Panc1 (cell line): ENCODE results near the gene AARS1. TPM values are rescaled to one million over a fixed set of nuclear protein-coding genes. Genes with fewer than 3 reads are reported as not detected.
"Not testable (repeated sequence)": the region's sequence is repeated elsewhere in the genome, so short reads cannot be mapped to it uniquely, and the experiment has no call there.

Experiments used
- ATAC-seq: fragments of 200-7000 bp; cut with Tn5 transposase; 2 replicates; pipeline ENCODE4 v1.9.1; 2020; ENCODE audit warnings: mild to moderate bottlenecking, moderate library complexity
- BruUV-seq: library from RNA; stranded (reverse); fragments of 400-500 nt; replicated peaks from 2 replicates; lab custom pipeline; 2021; lab: Mats Ljungman, UMichigan
- CTCF ChIA-PET: fragments of 300-600 bp; sonication (Branson Sonifier 250); formaldehyde crosslinking; loops from one replicate; lab custom pipeline; 2022; ENCODE audit warnings: antibody characterized with exemption; lab: Charles Lee
- POLR2A ChIA-PET: fragments of 300-600 bp; sonication (Branson Sonifier 250); formaldehyde crosslinking; loops from one replicate; lab custom pipeline; 2022; ENCODE audit warnings: antibody characterized with exemption; lab: Charles Lee
- DNase-seq: peaks from one replicate; pipeline ENCODE4 v3.0.0-alpha.2; 2010; ENCODE audit warnings: low read depth, low spot score
- H3K27ac ChIP-seq: 2 replicates; pipeline ENCODE4 v1.5.1; 2011; ENCODE audit warnings: mild to moderate bottlenecking, low read length, inconsistent platforms
- H3K27me3 ChIP-seq: fragments of 200-500 bp; sonication (Bioruptor generic); 2 replicates; pipeline ENCODE4 v1.6.0; 2014; ENCODE audit warnings: low read length, inconsistent platforms; ENCODE audit not compliant: control insufficient read depth, insufficient read depth
- H3K36me3 ChIP-seq: fragments of 200-500 bp; sonication (Bioruptor generic); 2 replicates; pipeline ENCODE4 v1.5.1; 2014; ENCODE audit warnings: inconsistent platforms, mild to moderate bottlenecking, low read length, moderate library complexity; ENCODE audit not compliant: control insufficient read depth, insufficient read depth
- H3K4me1 ChIP-seq: 2 replicates; pipeline ENCODE4 v1.5.1; 2011; ENCODE audit warnings: inconsistent platforms, mild to moderate bottlenecking, low read length, moderate library complexity; ENCODE audit not compliant: control insufficient read depth, insufficient read depth
- H3K4me3 ChIP-seq, 2 experiments: 2 replicates each; pipeline ENCODE4 v1.5.1; 2011 to 2012; ENCODE audit warnings: low read depth in 2 of 2, low read length in 2 of 2, mild to moderate bottlenecking in 2 of 2, inconsistent platforms in 1 of 2, moderate library complexity in 1 of 2
- H3K9me3 ChIP-seq: fragments of 200-500 bp; sonication (Bioruptor generic); 2 replicates; pipeline ENCODE4 v1.5.1; 2014; ENCODE audit warnings: low read depth, mild to moderate bottlenecking, inconsistent platforms, low read length, moderate library complexity; ENCODE audit not compliant: control insufficient read depth, insufficient read depth
- POLR2AphosphoS5 ChIP-seq: IDR thresholded peaks from 2 replicates; pipeline ENCODE4 v1.6.1; 2012; ENCODE audit warnings: mild to moderate bottlenecking, low read depth, low read length, moderate library complexity
- SIN3A ChIP-seq: IDR thresholded peaks from 2 replicates; pipeline ENCODE4 v1.6.1; 2012; ENCODE audit warnings: low read depth, mild to moderate bottlenecking, low read length, moderate library complexity, borderline replicate concordance; ENCODE audit not compliant: insufficient read depth
- TCF7L2 ChIP-seq: IDR thresholded peaks from 2 replicates; pipeline ENCODE4 v1.6.1; 2011; ENCODE audit warnings: mild to moderate bottlenecking, low read depth, low read length, inconsistent platforms
- in situ Hi-C: cut with HindIII; loops from 2 replicates; pipeline ENCODE4 v1.10.0; 2016; ENCODE audit warnings: low sequenced_read_pairs, low pct_unique_long_range_greater_than_20kb
- intact Hi-C: fragments of 100-400 bp; cut with micrococcal nuclease; formaldehyde crosslinking; loops from one replicate; pipeline ENCODE4 v1.10.0; 2022; ENCODE audit not compliant: unreplicated experiment
- total RNA-seq: library from RNA; stranded (reverse); gene quantifications from one replicate; pipeline ENCODE4 v1.2.1, GENCODE V29; 2021; ENCODE audit not compliant: unreplicated experiment
- TF ChIP-seq, protein P1 (sequence below): fragments of 450-650 bp; IDR thresholded peaks from 2 replicates; pipeline ENCODE4 v1.5.1; 2017; ENCODE audit warnings: mild to moderate bottlenecking
- TF ChIP-seq, protein P2 (sequence below), 2 experiments: IDR thresholded peaks; 2 replicates each; pipeline ENCODE4 v1.6.1; 2011 to 2012; ENCODE audit warnings: low read depth in 2 of 2, control low read depth in 1 of 2, low read length in 1 of 2, mild to moderate bottlenecking in 1 of 2, moderate library complexity in 1 of 2; ENCODE audit not compliant: insufficient read depth in 1 of 2

AARS1 gene
- total RNA-seq, 1 experiment from 2014 or later = 115 TPM

DNA sequence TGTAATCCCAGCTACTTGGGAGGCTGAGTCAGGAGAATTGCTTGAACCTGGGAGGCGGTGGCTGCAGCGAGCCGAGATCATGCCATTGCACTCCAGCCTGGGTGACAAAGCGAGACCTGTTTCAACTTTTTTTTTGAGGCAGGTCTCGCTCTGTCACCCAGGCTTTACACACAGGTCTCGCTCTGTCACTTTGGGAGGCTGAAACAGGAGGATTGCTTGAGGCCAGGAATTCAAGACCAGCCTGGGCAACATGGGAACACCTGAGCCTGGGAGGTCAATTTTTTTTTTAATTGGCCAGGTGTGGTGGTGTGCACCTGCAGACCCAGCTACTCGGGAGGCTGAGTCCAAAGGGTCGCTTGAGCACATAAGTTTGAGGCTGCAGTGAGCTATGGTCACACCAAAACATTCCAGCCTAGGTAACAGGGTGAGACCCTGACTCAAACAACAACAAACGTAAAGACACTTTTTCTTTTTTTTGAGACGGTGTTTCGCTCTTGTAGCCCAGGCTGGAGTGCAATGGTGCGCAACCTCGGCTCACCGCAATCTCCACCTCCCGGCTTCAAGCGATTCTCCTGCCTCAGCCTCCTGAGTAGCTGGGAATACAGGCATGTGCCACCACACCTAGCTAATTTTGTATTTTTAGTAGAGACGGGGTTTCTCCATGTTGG, 1.9 kb downstream of the AARS1 start:
- H3K27me3 ChIP-seq, H3K36me3 ChIP-seq, ATAC-seq, DNase-seq, BruUV-seq, H3K9me3 ChIP-seq, intact Hi-C loops, in situ Hi-C loops, H3K27ac ChIP-seq, CTCF ChIA-PET, H3K4me1 ChIP-seq: not testable (repeated sequence)
- H3K4me3 ChIP-seq = peak overlapping the region; percentile 79 to 94
- POLR2A ChIA-PET = interaction anchor here (0.6 kb wide), 1 partner anchor 23 kb away, joined by 3 read pairs; no protein-coding TSS in a partner anchor

DNA sequence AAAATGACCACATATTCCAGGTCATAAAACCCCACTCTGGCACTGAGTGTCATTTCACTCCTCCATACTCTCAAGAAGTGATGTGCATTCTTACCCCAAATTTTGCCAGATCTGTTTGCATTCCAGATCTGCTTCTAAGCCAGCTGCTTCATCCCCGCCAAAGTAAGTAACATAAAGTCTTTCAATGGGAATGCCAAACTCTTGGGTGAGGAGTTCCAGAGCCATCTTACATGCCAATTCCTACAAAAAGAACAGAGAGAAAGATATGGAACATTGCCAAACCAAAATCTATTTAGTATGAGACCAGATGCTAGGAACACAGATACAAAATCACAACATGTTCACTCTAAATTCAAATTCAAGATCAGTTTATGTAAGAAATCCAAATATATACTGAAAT, 12.9 kb downstream of the AARS1 start:
- in situ Hi-C loops = no loop called here
- POLR2A ChIA-PET = no interaction called here
- H3K27ac ChIP-seq = no peak overlapping the region
- CTCF ChIA-PET = no interaction called here
- BruUV-seq = no TSS peak
- H3K4me1 ChIP-seq = no peaks in the 10 kb centered on the region
- H3K9me3 ChIP-seq = no peaks in the 10 kb centered on the region
- H3K27me3 ChIP-seq = no peaks in the 10 kb centered on the region
- ATAC-seq (no peak), DNase-seq (no peak)
- peaks cover 11% of the 10 kb centered on the region for H3K36me3 ChIP-seq
- intact Hi-C loops = no loop called here
- TF ChIP-seq, protein P1, sequence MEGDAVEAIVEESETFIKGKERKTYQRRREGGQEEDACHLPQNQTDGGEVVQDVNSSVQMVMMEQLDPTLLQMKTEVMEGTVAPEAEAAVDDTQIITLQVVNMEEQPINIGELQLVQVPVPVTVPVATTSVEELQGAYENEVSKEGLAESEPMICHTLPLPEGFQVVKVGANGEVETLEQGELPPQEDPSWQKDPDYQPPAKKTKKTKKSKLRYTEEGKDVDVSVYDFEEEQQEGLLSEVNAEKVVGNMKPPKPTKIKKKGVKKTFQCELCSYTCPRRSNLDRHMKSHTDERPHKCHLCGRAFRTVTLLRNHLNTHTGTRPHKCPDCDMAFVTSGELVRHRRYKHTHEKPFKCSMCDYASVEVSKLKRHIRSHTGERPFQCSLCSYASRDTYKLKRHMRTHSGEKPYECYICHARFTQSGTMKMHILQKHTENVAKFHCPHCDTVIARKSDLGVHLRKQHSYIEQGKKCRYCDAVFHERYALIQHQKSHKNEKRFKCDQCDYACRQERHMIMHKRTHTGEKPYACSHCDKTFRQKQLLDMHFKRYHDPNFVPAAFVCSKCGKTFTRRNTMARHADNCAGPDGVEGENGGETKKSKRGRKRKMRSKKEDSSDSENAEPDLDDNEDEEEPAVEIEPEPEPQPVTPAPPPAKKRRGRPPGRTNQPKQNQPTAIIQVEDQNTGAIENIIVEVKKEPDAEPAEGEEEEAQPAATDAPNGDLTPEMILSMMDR = no peak
- TF ChIP-seq POLR2AphosphoS5 = no peak
- no peak for TF ChIP-seq SIN3A
- TF ChIP-seq TCF7L2 = no peak
- TF ChIP-seq, protein P2, sequence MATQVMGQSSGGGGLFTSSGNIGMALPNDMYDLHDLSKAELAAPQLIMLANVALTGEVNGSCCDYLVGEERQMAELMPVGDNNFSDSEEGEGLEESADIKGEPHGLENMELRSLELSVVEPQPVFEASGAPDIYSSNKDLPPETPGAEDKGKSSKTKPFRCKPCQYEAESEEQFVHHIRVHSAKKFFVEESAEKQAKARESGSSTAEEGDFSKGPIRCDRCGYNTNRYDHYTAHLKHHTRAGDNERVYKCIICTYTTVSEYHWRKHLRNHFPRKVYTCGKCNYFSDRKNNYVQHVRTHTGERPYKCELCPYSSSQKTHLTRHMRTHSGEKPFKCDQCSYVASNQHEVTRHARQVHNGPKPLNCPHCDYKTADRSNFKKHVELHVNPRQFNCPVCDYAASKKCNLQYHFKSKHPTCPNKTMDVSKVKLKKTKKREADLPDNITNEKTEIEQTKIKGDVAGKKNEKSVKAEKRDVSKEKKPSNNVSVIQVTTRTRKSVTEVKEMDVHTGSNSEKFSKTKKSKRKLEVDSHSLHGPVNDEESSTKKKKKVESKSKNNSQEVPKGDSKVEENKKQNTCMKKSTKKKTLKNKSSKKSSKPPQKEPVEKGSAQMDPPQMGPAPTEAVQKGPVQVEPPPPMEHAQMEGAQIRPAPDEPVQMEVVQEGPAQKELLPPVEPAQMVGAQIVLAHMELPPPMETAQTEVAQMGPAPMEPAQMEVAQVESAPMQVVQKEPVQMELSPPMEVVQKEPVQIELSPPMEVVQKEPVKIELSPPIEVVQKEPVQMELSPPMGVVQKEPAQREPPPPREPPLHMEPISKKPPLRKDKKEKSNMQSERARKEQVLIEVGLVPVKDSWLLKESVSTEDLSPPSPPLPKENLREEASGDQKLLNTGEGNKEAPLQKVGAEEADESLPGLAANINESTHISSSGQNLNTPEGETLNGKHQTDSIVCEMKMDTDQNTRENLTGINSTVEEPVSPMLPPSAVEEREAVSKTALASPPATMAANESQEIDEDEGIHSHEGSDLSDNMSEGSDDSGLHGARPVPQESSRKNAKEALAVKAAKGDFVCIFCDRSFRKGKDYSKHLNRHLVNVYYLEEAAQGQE (IDR thresholded peaks at IDR 0.05; ENCODE audit: insufficient read depth in 1 of 2, low read depth in 2 of 2, low read length in 1 of 2) = no peak
- no peak overlapping the region for H3K4me3 ChIP-seq

DNA sequence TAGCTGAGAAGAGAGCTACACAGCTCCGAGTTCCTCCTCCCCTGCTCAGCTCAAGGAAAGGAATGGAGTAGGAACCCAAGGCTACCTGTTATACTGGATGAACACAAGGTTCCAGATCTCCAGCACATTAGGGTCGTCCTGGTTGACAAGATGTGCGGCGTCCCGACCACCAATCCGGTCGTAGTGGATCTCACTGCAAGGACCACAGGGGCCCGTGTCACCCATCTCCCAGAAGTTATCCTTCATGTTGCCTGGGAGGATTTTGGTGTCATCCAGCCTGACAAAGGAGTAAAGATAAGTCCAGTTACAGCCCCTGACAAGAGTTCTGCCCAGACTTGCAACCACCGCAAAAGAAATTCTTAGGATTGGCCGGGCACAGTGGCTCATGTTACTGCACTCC, 17.6 kb downstream of the AARS1 start:
- Histone ChIP-seq H3K27me3 (no peaks in the 10 kb centered on the region), H3K4me3 (no peak overlapping the region), H3K27ac (no peak overlapping the region), H3K9me3 (no peaks in the 10 kb centered on the region), H3K36me3 (peaks cover 15% of the 10 kb centered on the region), H3K4me1 (no peaks in the 10 kb centered on the region)
- CTCF ChIA-PET = no interaction called here
- intact Hi-C loops (no loop called here), in situ Hi-C loops (no loop called here)
- POLR2A ChIA-PET = no interaction called here
- no TSS peak for BruUV-seq
- no peak for DNase-seq
- no peak for ATAC-seq
- TF ChIP-seq, protein P1 = no peak
- TF ChIP-seq POLR2AphosphoS5 = no peak
- TF ChIP-seq, protein P2 (IDR thresholded peaks at IDR 0.05; ENCODE audit: insufficient read depth in 1 of 2, low read depth in 2 of 2, low read length in 1 of 2) = no peak
- TF ChIP-seq SIN3A = no peak
- no peak for TF ChIP-seq TCF7L2
